Fibroblast of lung (primary cell): ENCODE results near the gene S100A1. TPM values are rescaled to one million over a fixed set of nuclear protein-coding genes. Genes with fewer than 3 reads are reported as not detected.
A peak's percentile ranks its signal among the peaks of the same experiment; 100 is the strongest.

Experiments used
- DNase-seq, 2 donors: peaks; one replicate each; pipeline versions ENCODE4 v3.0.0 to v3.0.0-alpha.2; 2010; ENCODE audit warnings: low read depth in 2 of 2
- H2AFZ ChIP-seq: 2 replicates; pipeline ENCODE4 v1.5.1; 2012; ENCODE audit warnings: low read length, control low read depth, inconsistent platforms
- H3K27ac ChIP-seq: 2 replicates; pipeline ENCODE4 v1.5.1; 2011; ENCODE audit warnings: low read length, control low read depth; ENCODE audit not compliant: insufficient read depth
- H3K27me3 ChIP-seq: 2 replicates; pipeline ENCODE4 v1.5.1; 2011; ENCODE audit warnings: mild to moderate bottlenecking, low read length; ENCODE audit not compliant: control insufficient read depth, insufficient read depth
- H3K36me3 ChIP-seq: 2 replicates; pipeline ENCODE4 v1.5.1; 2011; ENCODE audit warnings: low read length; ENCODE audit not compliant: control insufficient read depth, insufficient read depth
- H3K4me1 ChIP-seq: 2 replicates; pipeline ENCODE4 v1.5.1; 2011; ENCODE audit warnings: low read length; ENCODE audit not compliant: control insufficient read depth, insufficient read depth; ENCODE audit errors: extremely low read depth
- H3K4me2 ChIP-seq: 2 replicates; pipeline ENCODE4 v1.5.1; 2011; ENCODE audit warnings: low read length, control low read depth; ENCODE audit not compliant: insufficient read depth; ENCODE audit errors: extremely low read depth
- H3K4me3 ChIP-seq, 4 experiments: fragments of 200-600 bp in 1 of 4; sonication (generic) in 1 of 4; replicated peaks in 1 of 4; 2 replicates each; pipeline ENCODE4 v1.5.1; 2011 to 2016; ENCODE audit warnings: low read length in 4 of 4, low read depth in 3 of 4, mild to moderate bottlenecking in 3 of 4, control low read depth in 2 of 4, inconsistent platforms in 1 of 4, mixed read lengths in 1 of 4; ENCODE audit not compliant: insufficient read depth in 1 of 4; ENCODE audit errors: control extremely low read depth in 1 of 4
- H3K79me2 ChIP-seq: 2 replicates; pipeline ENCODE4 v1.5.1; 2012; ENCODE audit warnings: mild to moderate bottlenecking, low read length, inconsistent platforms; ENCODE audit not compliant: control insufficient read depth, insufficient read depth
- H3K9ac ChIP-seq: 2 replicates; pipeline ENCODE4 v1.5.1; 2011; ENCODE audit warnings: mild to moderate bottlenecking, low read length, control low read depth; ENCODE audit not compliant: insufficient read depth
- H3K9me3 ChIP-seq: 2 replicates; pipeline ENCODE4 v1.5.1; 2012; ENCODE audit warnings: low read depth, low read length; ENCODE audit not compliant: control insufficient read depth, insufficient read depth
- H4K20me1 ChIP-seq: 2 replicates; pipeline ENCODE4 v1.5.1; 2011; ENCODE audit warnings: low read length; ENCODE audit not compliant: control insufficient read depth, insufficient read depth; ENCODE audit errors: extremely low read depth
- CTCF ChIP-seq, 2 donors: IDR thresholded peaks in 1 of 2; conservative IDR thresholded peaks in 1 of 2; 1 replicate in 1 of 2; 2 replicates in 1 of 2; pipeline ENCODE4 v1.5.1; 2011 to 2012; ENCODE audit warnings: low read length in 2 of 2, control low read depth in 1 of 2, inconsistent platforms in 1 of 2, low read depth in 1 of 2, mild to moderate bottlenecking in 1 of 2
- EZH2 ChIP-seq: IDR thresholded peaks from 2 replicates; pipeline ENCODE4 v1.5.1; 2012; ENCODE audit warnings: low read length, control low read depth, mild to moderate bottlenecking; ENCODE audit errors: missing control alignments
- polyA plus RNA-seq, 2 donors: library from polyadenylated mRNA; depleted of rRNA in 1 of 2; stranded (reverse) in 1 of 2; unstranded in 1 of 2; fragments of >200 nt; gene quantifications; 2 replicates each; pipeline ENCODE4 v1.2.1, GENCODE V29; 2011 to 2012; ENCODE audit warnings: missing spikeins in 1 of 2
- total RNA-seq: library from RNA; depleted of rRNA; stranded (reverse); fragments of >200 nt; gene quantifications from 2 replicates; pipeline ENCODE4 v1.2.1, GENCODE V29; 2014

Gene S100A1
- total and polyA plus RNA-seq, 2 donors (not counting 1 experiment from before 2014, with no cell fraction given), result 0.17 to 9.7 TPM

- H3K79me2 ChIP-seq, result peaks cover 18% of the 10 kb centered on the region
- peaks cover 3% of the 10 kb centered on the region for H3K36me3 ChIP-seq
- H3K9me3 ChIP-seq, result no peaks in the 10 kb centered on the region
- H2AFZ ChIP-seq, result no peak overlapping the region
- no peak for TF ChIP-seq CTCF (conservative IDR thresholded peaks at IDR 0.05 in 1 of 2, IDR thresholded peaks at IDR 0.05 in 1 of 2; ENCODE audit: low read depth in 1 of 2, low read length in 2 of 2)
- TF ChIP-seq EZH2, result no peak
- no peak for DNase-seq
- H3K4me1 ChIP-seq, result peaks cover 2% of the 10 kb centered on the region
- no peaks in the 10 kb centered on the region for H3K27me3 ChIP-seq
- H3K9ac ChIP-seq, result no peak overlapping the region
- peak overlapping the region in 1 of 4 experiments; percentile 89 for H3K4me3 ChIP-seq
- H4K20me1 ChIP-seq, result no peaks in the 10 kb centered on the region
- H3K27ac ChIP-seq, result no peak overlapping the region
- H3K4me2 ChIP-seq, result peak overlapping the region; percentile 20
Observed at GRCh38 chr1:153624965-153625611, 3.1 kb upstream of the S100A1 start.

- H3K27ac ChIP-seq, result peak overlapping the region; percentile 95
- H3K27me3 ChIP-seq, result no peaks in the 10 kb centered on the region
- no peak for DNase-seq
- H3K79me2 ChIP-seq, result peaks cover 18% of the 10 kb centered on the region
- H4K20me1 ChIP-seq, result no peaks in the 10 kb centered on the region
- peak overlapping the region; percentile 72 to 89 (median 78) for H3K4me3 ChIP-seq
- no peak overlapping the region for H2AFZ ChIP-seq
- H3K36me3 ChIP-seq, result peaks cover 3% of the 10 kb centered on the region
- H3K9me3 ChIP-seq, result no peaks in the 10 kb centered on the region
- TF ChIP-seq CTCF (conservative IDR thresholded peaks at IDR 0.05 in 1 of 2, IDR thresholded peaks at IDR 0.05 in 1 of 2; ENCODE audit: low read depth in 1 of 2, low read length in 2 of 2) (no peak), EZH2 (no peak)
- H3K9ac ChIP-seq, result peak overlapping the region; percentile 84
- H3K4me2 ChIP-seq, result peak overlapping the region; percentile 75
- peaks cover 2% of the 10 kb centered on the region for H3K4me1 ChIP-seq
Observed at GRCh38 chr1:153626477-153626903, 1.7 kb upstream of the S100A1 start.

- no peaks in the 10 kb centered on the region for H3K27me3 ChIP-seq
- no peaks in the 10 kb centered on the region for H4K20me1 ChIP-seq
- peaks cover 2% of the 10 kb centered on the region for H3K4me1 ChIP-seq
- peak within 1 kb of the TSS; percentile 72 to 89 (median 78) for H3K4me3 ChIP-seq
- H3K27ac ChIP-seq, result peak within 1 kb of the TSS; percentile 95
- H2AFZ ChIP-seq, result peak within 1 kb of the TSS; percentile 15
- H3K79me2 ChIP-seq, result peaks cover 18% of the 10 kb centered on the region
- DNase-seq, result peak; percentile 94 to 96
- H3K4me2 ChIP-seq, result peak within 1 kb of the TSS; percentile 75
- no peaks in the 10 kb centered on the region for H3K9me3 ChIP-seq
- H3K36me3 ChIP-seq, result peaks cover 3% of the 10 kb centered on the region
- H3K9ac ChIP-seq, result peak within 1 kb of the TSS; percentile 84
- TF ChIP-seq EZH2, result no peak
- peak in 1 of 2 donors; percentile 47 for TF ChIP-seq CTCF (conservative IDR thresholded peaks at IDR 0.05 in 1 of 2, IDR thresholded peaks at IDR 0.05 in 1 of 2; ENCODE audit: low read depth in 1 of 2, low read length in 2 of 2)
Observed at GRCh38 chr1:153626904-153627714, 1.1 kb upstream of the S100A1 start, which contains the start of gene S100A13. Gene S100A13, minus strand, starts transcription at chr1:153627505. Its CDS starts 1,033 bp downstream, at chr1:153626472.
